Breast epithelium (tissue), 4 donors: ENCODE data around the gene ATP5F1E. TPM values are rescaled to one million over a fixed set of nuclear protein-coding genes. Genes with fewer than 3 reads are reported as not detected.

Experiments used
- DNase-seq, 2 donors: peaks; one replicate each; pipeline ENCODE4 v3.0.0-alpha.2; 2019; ENCODE audit warnings: low spot score in 2 of 2
- H3K27ac ChIP-seq, 2 donors: fragments of 200-600 bp; sonication (generic) in 1 of 2; one replicate each; pipeline ENCODE4 v1.5.1; 2016 to 2019; ENCODE audit warnings: mild to moderate bottlenecking in 1 of 2
- H3K27me3 ChIP-seq, 2 donors: fragments of 200-600 bp; sonication (generic) in 1 of 2; one replicate each; pipeline versions ENCODE4 v1.5.1 to v1.6.0; 2017 to 2019; ENCODE audit warnings: control low read depth in 1 of 2, mild to moderate bottlenecking in 1 of 2
- H3K36me3 ChIP-seq: fragments of 200-600 bp; one replicate; pipeline ENCODE4 v1.5.1; 2019
- H3K4me1 ChIP-seq, 2 donors: fragments of 200-600 bp; sonication (generic); one replicate each; pipeline ENCODE4 v1.5.1; 2016 to 2019; ENCODE audit warnings: control low read depth in 1 of 2
- H3K4me3 ChIP-seq, 3 donors: fragments of 200-600 bp; sonication (generic); 1 replicate in 2 of 3; 2 replicates in 1 of 3; pipeline ENCODE4 v1.5.1; 2016 to 2019; ENCODE audit warnings: mild to moderate bottlenecking in 3 of 3, moderate library complexity in 2 of 3
- H3K9me3 ChIP-seq, 2 donors: fragments of 200-600 bp; sonication (generic) in 1 of 2; one replicate each; pipeline ENCODE4 v1.5.1; 2016 to 2019; ENCODE audit warnings: control low read depth in 1 of 2
- CTCF ChIP-seq, 3 donors: fragments of 450-650 bp; IDR thresholded peaks; one replicate each; pipeline ENCODE4 v1.5.1; 2016 to 2017; ENCODE audit warnings: antibody characterized with exemption in 3 of 3, mild to moderate bottlenecking in 3 of 3, moderate library complexity in 3 of 3
- POLR2A ChIP-seq: fragments of 450-650 bp; IDR thresholded peaks from one replicate; pipeline ENCODE4 v1.6.1; 2016; ENCODE audit warnings: antibody characterized with exemption, mild to moderate bottlenecking, moderate library complexity
- POLR2AphosphoS5 ChIP-seq, 3 donors: sonication (generic); formaldehyde crosslinking; IDR thresholded peaks; one replicate each; pipeline ENCODE4 v1.6.1; 2017; ENCODE audit warnings: antibody characterized with exemption in 3 of 3
- intact Hi-C: fragments of 100-400 bp; cut with DNase I; formaldehyde crosslinking; loops from one replicate; pipeline ENCODE4 v1.15.1; 2023; ENCODE audit warnings: low total_unique reads
- total RNA-seq, 3 donors: library from RNA; depleted of rRNA; stranded (reverse); fragments of >200 nt; gene quantifications; one replicate each; pipeline ENCODE4 v1.1.0, GENCODE V29; 2016

Gene ATP5F1E
- total RNA-seq, 3 donors from 2014 or later, result 25.6 to 36.4 (median 31.4) TPM

- intact Hi-C loops, result loop anchor here (5.0 to 10.0 kb wide), 2 partner anchors 60 to 88 kb away; partner anchors contain the start of gene PRELID3B
- Histone ChIP-seq H3K4me3 (peak overlapping the region in 2 of 3 donors; percentile 78 to 79), H3K4me1 (peaks cover 0 to 2% of the 10 kb centered on the region in 2 donors), H3K36me3 (no peaks in the 10 kb centered on the region), H3K9me3 (no peaks in the 10 kb centered on the region), H3K27ac (peak overlapping the region; percentile 10 to 89), H3K27me3 (no peaks in the 10 kb centered on the region)
- DNase-seq, result no peak
- TF ChIP-seq CTCF (IDR thresholded peaks at IDR 0.05) (no peak), POLR2AphosphoS5 (IDR thresholded peaks at IDR 0.05) (no peak), POLR2A (no peak)
These were observed 49.6 kb downstream of the ATP5F1E start for GRCh38 chr20:58982406-58983114.

DNA sequence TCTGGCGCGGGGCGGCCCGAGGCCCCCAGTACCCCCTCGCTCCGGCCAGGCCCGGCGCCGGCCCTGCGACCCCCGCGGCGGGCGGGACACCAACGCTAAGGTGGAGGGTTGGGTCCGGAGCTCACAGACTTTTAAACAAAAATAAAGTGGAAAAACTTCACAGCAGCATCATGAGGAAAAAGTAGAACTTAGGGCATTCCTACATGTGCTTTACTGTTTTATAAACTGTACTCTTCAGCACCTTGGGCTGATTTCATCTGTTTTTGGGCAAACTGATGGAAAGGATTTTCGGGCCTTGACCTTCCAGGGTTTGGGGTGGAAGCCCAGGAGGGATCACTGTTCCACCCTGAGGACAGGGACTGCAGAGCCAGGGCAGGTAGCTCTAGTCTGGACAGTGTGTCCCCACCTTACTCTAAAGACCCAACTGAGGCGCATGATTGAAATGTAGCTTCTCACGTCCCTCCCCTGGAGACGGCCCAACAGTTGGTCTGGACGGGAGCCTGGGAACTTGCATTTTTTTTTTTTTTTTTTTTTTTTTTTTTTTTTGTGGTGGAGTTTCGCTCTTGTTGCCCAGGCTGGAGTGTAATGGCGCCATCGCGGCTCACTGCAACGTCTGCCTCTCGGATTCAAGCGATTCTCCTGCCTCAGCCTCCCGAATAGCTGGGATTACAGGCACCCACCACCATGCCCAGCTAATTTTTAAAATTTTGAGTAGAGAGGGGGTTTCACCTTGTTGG lies 50.3 kb downstream of the ATP5F1E start:
- H3K36me3 ChIP-seq, result no peaks in the 10 kb centered on the region
- TF ChIP-seq POLR2A (no peak), POLR2AphosphoS5 (IDR thresholded peaks at IDR 0.05) (no peak)
- H3K4me1 ChIP-seq, result peaks cover 0 to 2% of the 10 kb centered on the region in 2 donors
- no peak for DNase-seq
- no peaks in the 10 kb centered on the region for H3K9me3 ChIP-seq
- H3K27me3 ChIP-seq, result no peaks in the 10 kb centered on the region
- intact Hi-C loops, result loop anchor here (5.0 to 10.0 kb wide), 2 partner anchors 61 to 87 kb away; partner anchors contain the start of gene PRELID3B
- H3K4me3 ChIP-seq, result peak overlapping the region; percentile 66 to 79 (median 78)
- H3K27ac ChIP-seq, result peak overlapping the region; percentile 89 to 95

DNA sequence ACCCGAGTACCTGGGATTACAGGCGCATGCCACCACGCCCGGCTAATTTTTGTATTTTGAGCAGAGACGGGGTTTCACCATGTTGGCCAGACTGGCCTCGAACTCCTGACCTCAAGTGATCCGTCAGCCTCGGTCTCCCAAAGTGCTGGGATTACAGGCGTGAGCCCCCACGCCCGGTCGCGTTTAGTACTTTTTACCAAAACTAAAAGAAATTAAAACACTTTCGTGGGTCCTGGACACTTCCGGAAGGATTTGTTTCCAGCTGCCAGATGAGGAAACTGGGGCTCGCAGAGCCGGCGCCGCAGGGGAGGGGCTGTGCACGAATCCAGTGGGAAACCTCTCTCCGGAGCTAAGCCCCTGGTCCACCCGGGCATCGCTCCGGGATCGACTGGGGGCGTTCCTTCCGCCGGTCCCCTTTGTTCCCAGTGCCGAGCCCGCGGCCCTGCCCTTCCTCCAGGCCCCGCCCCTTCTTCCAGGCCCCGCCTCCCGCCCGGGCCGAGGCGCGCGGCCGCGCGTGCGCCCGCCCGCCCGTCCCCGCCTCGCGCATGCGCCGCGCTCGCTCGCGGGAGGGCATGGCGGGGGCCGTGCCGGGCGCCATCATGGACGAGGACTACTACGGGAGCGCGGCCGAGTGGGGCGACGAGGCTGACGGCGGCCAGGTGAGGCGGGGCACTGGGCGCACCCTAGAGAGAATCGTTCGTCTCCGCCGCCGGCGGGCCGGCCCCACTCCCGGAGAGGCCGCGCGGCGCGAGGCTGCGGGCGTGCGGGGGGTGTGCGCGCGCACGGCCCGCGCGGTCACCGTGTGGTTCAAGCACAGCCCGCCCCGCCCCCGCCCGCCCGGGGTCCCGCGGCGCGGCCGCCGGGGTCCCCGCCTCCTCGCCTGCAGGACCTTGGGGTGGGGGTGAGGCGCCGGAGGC lies 51.2 kb downstream of the ATP5F1E start, which contains the start of gene NELFCD:
TSS of gene NELFCD (plus strand) at position 546 of the 917 bp plus-strand sequence. CDS start at position 600, 54 bp downstream.
- peak within 1 kb of the TSS; percentile 66 to 79 (median 78) for H3K4me3 ChIP-seq
- H3K9me3 ChIP-seq, result peaks cover 3 to 4% of the 10 kb centered on the region in 2 donors
- peak; percentile 76 to 84 for DNase-seq
- TF ChIP-seq CTCF (IDR thresholded peaks at IDR 0.05), result no peak
- TF ChIP-seq POLR2AphosphoS5 (IDR thresholded peaks at IDR 0.05), result peak; percentile 33 to 84 (median 36)
- no peak for TF ChIP-seq POLR2A
- intact Hi-C loops, result loop anchor here (5.0 to 10.0 kb wide), 2 partner anchors 61 to 86 kb away; partner anchors contain the start of gene PRELID3B
- H3K36me3 ChIP-seq, result no peaks in the 10 kb centered on the region
- H3K4me1 ChIP-seq, result peaks cover 0 to 2% of the 10 kb centered on the region in 2 donors
- H3K27ac ChIP-seq, result peak within 1 kb of the TSS; percentile 89 to 95
- no peaks in the 10 kb centered on the region for H3K27me3 ChIP-seq

- H3K27me3 ChIP-seq, result no peaks in the 10 kb centered on the region
- TF ChIP-seq POLR2A (no peak), CTCF (IDR thresholded peaks at IDR 0.05) (no peak), POLR2AphosphoS5 (IDR thresholded peaks at IDR 0.05) (no peak)
- DNase-seq, result no peak
- H3K27ac ChIP-seq, result no peak overlapping the region
- no peaks in the 10 kb centered on the region for H3K4me1 ChIP-seq
- no peaks in the 10 kb centered on the region for H3K36me3 ChIP-seq
- intact Hi-C loops, result no loop called here
- H3K4me3 ChIP-seq, result no peak overlapping the region
- H3K9me3 ChIP-seq, result peaks cover 6 to 11% of the 10 kb centered on the region in 2 donors
These were observed 53.6 kb downstream of the ATP5F1E start for GRCh38 chr20:58978351-58979190.
